Smooth muscle cell (in vitro differentiated cells): Measurements from ENCODE around the gene NME7. TPM values are rescaled to one million over a fixed set of nuclear protein-coding genes. Genes with fewer than 3 reads are reported as not detected.
"Not testable (repeated sequence)": the region's sequence is repeated elsewhere in the genome, so short reads cannot be mapped to it uniquely, and the experiment has no call there.

Experiments
- DNase-seq: peaks from one replicate; lab custom pipeline; 2025; ENCODE audit not compliant: unreplicated experiment; lab: John Stamatoyannopoulos, UW
- H2AFZ ChIP-seq: fragments of 200-600 bp; sonication (generic); 2 replicates; pipeline ENCODE4 v1.6.0; 2016; ENCODE audit warnings: antibody characterized with exemption, low read depth, mild to moderate bottlenecking
- H3F3A ChIP-seq: fragments of 200-600 bp; sonication (generic); 2 replicates; pipeline ENCODE4 v1.6.0; 2017; ENCODE audit warnings: antibody characterized with exemption, low read depth
- H3K27ac ChIP-seq: fragments of 200-600 bp; sonication (generic); 2 replicates; pipeline ENCODE4 v1.5.1; 2016; ENCODE audit warnings: low read depth, mild to moderate bottlenecking
- H3K27me3 ChIP-seq: fragments of 200-600 bp; sonication (generic); 2 replicates; pipeline ENCODE4 v1.6.1; 2016; ENCODE audit warnings: low read depth, mild to moderate bottlenecking
- H3K36me3 ChIP-seq: fragments of 200-600 bp; sonication (generic); 2 replicates; pipeline ENCODE4 v1.5.1; 2016; ENCODE audit warnings: low read depth
- H3K4me1 ChIP-seq: fragments of 200-600 bp; sonication (generic); 2 replicates; pipeline ENCODE4 v1.5.1; 2016; ENCODE audit warnings: low read depth
- H3K4me2 ChIP-seq: fragments of 200-600 bp; sonication (generic); 2 replicates; pipeline ENCODE4 v1.6.0; 2016; ENCODE audit warnings: mild to moderate bottlenecking
- H3K4me3 ChIP-seq: fragments of 200-600 bp; sonication (generic); 2 replicates; pipeline ENCODE4 v1.5.1; 2016; ENCODE audit warnings: mild to moderate bottlenecking
- H3K79me2 ChIP-seq: fragments of 200-600 bp; sonication (generic); 2 replicates; pipeline ENCODE4 v1.6.0; 2016; ENCODE audit warnings: low read depth, mild to moderate bottlenecking
- H3K9ac ChIP-seq: fragments of 200-600 bp; sonication (generic); 2 replicates; pipeline ENCODE4 v1.6.0; 2016; ENCODE audit warnings: low read depth
- H3K9me3 ChIP-seq: fragments of 200-600 bp; sonication (generic); replicated peaks from 2 replicates; pipeline ENCODE4 v1.5.1; 2016; ENCODE audit warnings: low read depth
- H4K20me1 ChIP-seq: fragments of 200-600 bp; sonication (generic); 2 replicates; pipeline ENCODE4 v1.6.0; 2016; ENCODE audit warnings: low read depth
- whole genome bisulfite sequencing: methylation state at CpG from one replicate; pipeline ENCODE4 v1.1.7; 2016; ENCODE audit warnings: low lambda C conversion rate; 5-methylcytosine and 5-hydroxymethylcytosine counted together
- polyA plus RNA-seq: library from polyadenylated mRNA; unstranded; fragments of >200 nt; fragmentation: Nextera tagmentation; extraction: Ambion mirVana; gene quantifications from 2 replicates; pipeline ENCODE4 v1.2.1, GENCODE V29; 2016
- total RNA-seq: library from RNA; depleted of rRNA; stranded (reverse); fragments of >200 nt; gene quantifications from 2 replicates; pipeline ENCODE4 v1.2.3, GENCODE V29; 2014
- TF ChIP-seq, protein P1 (sequence below): fragments of 200-600 bp; sonication (generic); IDR thresholded peaks from 2 replicates; pipeline ENCODE4 v1.5.1; 2017; ENCODE audit warnings: borderline replicate concordance, mild to moderate bottlenecking, antibody characterized with exemption; ENCODE audit not compliant: insufficient read depth, poor library complexity, severe bottlenecking

The NME7 gene
- total and polyA plus RNA-seq, 2 experiments from 2014 or later = 26.5 to 77.8 TPM

DNA sequence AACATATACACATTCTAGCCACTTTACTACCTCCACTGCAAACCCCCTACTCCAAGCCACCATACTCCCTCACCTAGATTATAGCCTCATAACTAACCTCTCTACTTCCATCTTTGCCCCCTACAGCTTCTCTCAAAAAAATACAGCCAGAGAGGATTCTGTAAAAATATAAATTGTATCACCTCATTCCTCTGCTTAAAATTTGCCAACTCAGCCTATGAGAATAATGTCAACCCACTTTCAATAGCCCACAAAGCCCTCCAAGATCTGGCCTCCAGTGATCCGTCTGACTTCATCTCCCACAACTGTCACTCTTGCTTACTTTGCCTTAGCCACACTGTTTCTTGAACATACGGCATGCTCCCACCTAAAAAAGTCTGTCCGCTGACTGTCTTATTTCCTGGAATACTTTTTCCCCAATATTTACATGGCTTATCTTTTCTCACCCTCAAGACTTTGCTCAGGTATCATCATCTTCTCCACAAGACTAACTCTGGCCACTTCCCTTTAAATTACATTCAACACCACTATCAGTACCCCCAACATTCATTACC lies 21.5 kb downstream of the NME7 start:
- H3K27ac ChIP-seq = no peak overlapping the region
- no peaks in the 10 kb centered on the region for H3K9me3 ChIP-seq

DNA sequence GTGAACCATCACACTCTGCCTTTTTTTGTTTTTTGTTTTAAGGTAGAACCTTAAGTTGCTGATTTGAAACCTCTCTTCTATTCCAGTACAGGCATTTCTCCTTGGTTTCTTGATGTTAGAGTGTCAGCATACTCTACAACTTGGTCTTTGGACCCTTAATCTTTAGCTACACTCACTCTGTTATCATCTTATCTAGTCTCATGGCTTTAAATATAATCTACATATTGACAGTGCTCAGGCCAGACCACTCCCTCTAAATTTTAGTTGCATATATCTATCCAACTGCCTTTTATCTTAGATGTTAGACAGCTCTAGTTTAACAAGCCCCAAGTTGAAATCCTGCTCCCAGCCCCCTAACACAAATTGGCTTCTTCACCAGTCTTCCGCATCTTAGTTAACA lies 22.1 kb downstream of the NME7 start:
- H3K4me2 ChIP-seq = no peak overlapping the region
- H3K4me3 ChIP-seq = no peak overlapping the region
- peaks cover 23% of the 10 kb centered on the region for H3K79me2 ChIP-seq
- no peaks in the 10 kb centered on the region for H3K9me3 ChIP-seq
- TF ChIP-seq, protein P1, sequence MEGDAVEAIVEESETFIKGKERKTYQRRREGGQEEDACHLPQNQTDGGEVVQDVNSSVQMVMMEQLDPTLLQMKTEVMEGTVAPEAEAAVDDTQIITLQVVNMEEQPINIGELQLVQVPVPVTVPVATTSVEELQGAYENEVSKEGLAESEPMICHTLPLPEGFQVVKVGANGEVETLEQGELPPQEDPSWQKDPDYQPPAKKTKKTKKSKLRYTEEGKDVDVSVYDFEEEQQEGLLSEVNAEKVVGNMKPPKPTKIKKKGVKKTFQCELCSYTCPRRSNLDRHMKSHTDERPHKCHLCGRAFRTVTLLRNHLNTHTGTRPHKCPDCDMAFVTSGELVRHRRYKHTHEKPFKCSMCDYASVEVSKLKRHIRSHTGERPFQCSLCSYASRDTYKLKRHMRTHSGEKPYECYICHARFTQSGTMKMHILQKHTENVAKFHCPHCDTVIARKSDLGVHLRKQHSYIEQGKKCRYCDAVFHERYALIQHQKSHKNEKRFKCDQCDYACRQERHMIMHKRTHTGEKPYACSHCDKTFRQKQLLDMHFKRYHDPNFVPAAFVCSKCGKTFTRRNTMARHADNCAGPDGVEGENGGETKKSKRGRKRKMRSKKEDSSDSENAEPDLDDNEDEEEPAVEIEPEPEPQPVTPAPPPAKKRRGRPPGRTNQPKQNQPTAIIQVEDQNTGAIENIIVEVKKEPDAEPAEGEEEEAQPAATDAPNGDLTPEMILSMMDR = no peak
- H3K9ac ChIP-seq = no peak overlapping the region
- H3K27ac ChIP-seq = no peak overlapping the region
- peaks cover 5% of the 10 kb centered on the region for H3K4me1 ChIP-seq
- H2AFZ ChIP-seq = no peak overlapping the region
- no peak for DNase-seq
- H3F3A ChIP-seq = no peaks in the 10 kb centered on the region
- 83% methylated on average over 1 of the region's 1 CpG for WGBS
- H3K36me3 ChIP-seq = no peaks in the 10 kb centered on the region
- H4K20me1 ChIP-seq = no peaks in the 10 kb centered on the region
- H3K27me3 ChIP-seq = no peaks in the 10 kb centered on the region

More for the DNA sequence above, 21.5 kb downstream of the NME7 start:
- H3K4me3 ChIP-seq = no peak overlapping the region
- no peaks in the 10 kb centered on the region for H3F3A ChIP-seq
- peaks cover 23% of the 10 kb centered on the region for H3K79me2 ChIP-seq
- H3K4me2 ChIP-seq = no peak overlapping the region
- TF ChIP-seq, protein P1 = no peak
- DNase-seq = no peak
- H3K4me1 ChIP-seq = peaks cover 5% of the 10 kb centered on the region
- no peak overlapping the region for H3K9ac ChIP-seq
- H4K20me1 ChIP-seq = no peaks in the 10 kb centered on the region
- no peaks in the 10 kb centered on the region for H3K27me3 ChIP-seq
- no peak overlapping the region for H2AFZ ChIP-seq
- H3K36me3 ChIP-seq = no peaks in the 10 kb centered on the region
- WGBS = 83% methylated on average over 3 of the region's 3 CpGs

DNA sequence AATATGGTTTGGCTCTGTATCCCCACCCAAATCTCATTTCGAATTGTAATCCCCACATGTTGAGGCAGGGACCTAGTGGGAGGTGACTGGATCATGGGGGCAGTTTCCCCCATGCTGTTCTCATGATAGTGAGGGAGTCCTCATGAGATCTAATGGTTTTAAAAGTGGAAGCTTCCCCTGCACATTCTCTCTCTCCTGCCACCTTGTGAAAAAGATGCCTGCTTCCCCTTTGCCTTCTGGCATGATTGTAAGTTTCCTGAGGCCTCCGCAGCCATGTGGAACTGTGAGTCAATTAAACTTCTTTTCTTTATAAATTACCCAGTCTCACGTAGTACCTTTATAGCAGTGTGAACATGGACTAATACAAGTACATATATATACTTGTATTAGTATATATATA lies 25.5 kb downstream of the NME7 start:
- H3K4me2 ChIP-seq, H3K27ac ChIP-seq, H3K9me3 ChIP-seq, H3F3A ChIP-seq, H4K20me1 ChIP-seq, H3K4me3 ChIP-seq, H2AFZ ChIP-seq, H3K79me2 ChIP-seq, H3K4me1 ChIP-seq, H3K27me3 ChIP-seq, H3K36me3 ChIP-seq, DNase-seq, H3K9ac ChIP-seq: not testable (repeated sequence)
- WGBS = 99% methylated on average over 3 of the region's 3 CpGs

DNA sequence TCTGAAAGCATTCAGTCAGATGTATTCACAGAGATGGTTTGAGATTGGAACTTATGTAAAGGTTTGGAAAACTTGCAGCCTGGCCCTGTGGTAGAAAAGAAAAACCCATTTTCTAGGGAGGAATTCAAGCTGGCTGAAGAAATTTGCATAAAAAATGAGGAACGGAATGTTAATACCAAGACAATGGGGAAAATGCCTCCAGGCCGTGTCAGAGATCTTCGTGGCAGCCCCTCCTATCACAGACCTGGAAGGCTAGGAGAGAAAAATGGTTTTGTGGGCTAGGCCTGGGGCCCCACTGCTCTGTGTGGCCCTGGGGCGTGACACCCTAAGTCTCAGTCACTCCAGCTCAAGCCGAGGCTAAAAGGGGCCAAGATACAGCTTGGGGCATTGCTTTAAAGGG lies 26.7 kb downstream of the NME7 start:
- no peak overlapping the region for H3K4me3 ChIP-seq
- H3K9me3 ChIP-seq = no peaks in the 10 kb centered on the region
- H3K79me2 ChIP-seq = no peaks in the 10 kb centered on the region
- no peaks in the 10 kb centered on the region for H3K36me3 ChIP-seq
- H3K4me1 ChIP-seq = no peaks in the 10 kb centered on the region
- 84% methylated on average over 5 of the region's 5 CpGs for WGBS
- TF ChIP-seq, protein P1 = no peak
- no peaks in the 10 kb centered on the region for H3K27me3 ChIP-seq
- H2AFZ ChIP-seq = no peak overlapping the region
- H3K4me2 ChIP-seq = no peak overlapping the region
- H3K9ac ChIP-seq = no peak overlapping the region
- no peaks in the 10 kb centered on the region for H4K20me1 ChIP-seq
- no peaks in the 10 kb centered on the region for H3F3A ChIP-seq
- DNase-seq = no peak
- H3K27ac ChIP-seq = no peak overlapping the region
